Left lung (tissue), 10 donors: ENCODE measurements around the gene C2CD4C. TPM values are rescaled to one million over a fixed set of nuclear protein-coding genes. Genes with fewer than 3 reads are reported as not detected.

Experiments
- ATAC-seq: fragments of 200-7000 bp; cut with Tn5 transposase; one replicate; pipeline ENCODE4 v1.9.1; 2020; ENCODE audit warnings: moderate library complexity
- DNase-seq, 4 donors: peaks; one replicate each; pipeline ENCODE4 v3.0.0-alpha.2; 2013 to 2020
- H3K27ac ChIP-seq, 2 donors: fragments of 200-600 bp; sonication (generic) in 1 of 2; one replicate each; pipeline versions ENCODE4 v1.5.0 to v1.8.0; 2020 to 2021
- H3K27me3 ChIP-seq, 2 donors: fragments of 200-600 bp; sonication (generic) in 1 of 2; one replicate each; pipeline versions ENCODE4 v1.5.0 to v1.8.0; 2020 to 2021
- H3K36me3 ChIP-seq, 2 donors: fragments of 200-600 bp; sonication (generic) in 1 of 2; one replicate each; pipeline versions ENCODE4 v1.5.0 to v1.8.0; 2020 to 2021
- H3K4me1 ChIP-seq, 2 donors: fragments of 200-600 bp; one replicate each; pipeline ENCODE4 v1.8.0; 2021
- H3K4me3 ChIP-seq, 2 donors: fragments of 200-600 bp; sonication (generic) in 1 of 2; one replicate each; pipeline versions ENCODE4 v1.5.0 to v1.8.0; 2020 to 2021; ENCODE audit warnings: mild to moderate bottlenecking in 1 of 2
- H3K9me3 ChIP-seq, 2 donors: fragments of 200-600 bp; sonication (generic) in 1 of 2; one replicate each; pipeline versions ENCODE4 v1.5.0 to v1.8.0; 2020 to 2021
- CTCF ChIP-seq, 2 donors: fragments of 200-600 bp; sonication (generic) in 1 of 2; IDR thresholded peaks; one replicate each; pipeline versions ENCODE4 v1.5.0 to v1.8.0; 2021; ENCODE audit warnings: antibody characterized with exemption in 2 of 2
- intact Hi-C, 2 donors: fragments of 100-400 bp; cut with DNase I; formaldehyde crosslinking; loops; one replicate each; pipeline versions ENCODE4 v1.11.2 to v1.14.2; 2022
- polyA plus RNA-seq, 6 donors: library from polyadenylated mRNA; unstranded; fragments of 120-200 nt; gene quantifications; one replicate each; pipeline ENCODE4 v1.2.1, GENCODE V29; 2013; ENCODE audit not compliant: insufficient read length in 6 of 6
- total RNA-seq, 2 donors: library from RNA; stranded (reverse); fragmentation: NEBNext Ultra II Directional; extraction: Animal tissue kit (Norgen Biotek cat#: 25700); gene quantifications; one replicate each; pipeline ENCODE4 v1.2.1, GENCODE V29; 2021
- donor health status: DM: no; HTN: yes; CAD: no.
- donor health status: DM: no; HTN: no; CAD: no.

Gene C2CD4C
- total and polyA plus RNA-seq, 8 donors, result 0.27 to 2.4 (median 0.86) TPM

DNA sequence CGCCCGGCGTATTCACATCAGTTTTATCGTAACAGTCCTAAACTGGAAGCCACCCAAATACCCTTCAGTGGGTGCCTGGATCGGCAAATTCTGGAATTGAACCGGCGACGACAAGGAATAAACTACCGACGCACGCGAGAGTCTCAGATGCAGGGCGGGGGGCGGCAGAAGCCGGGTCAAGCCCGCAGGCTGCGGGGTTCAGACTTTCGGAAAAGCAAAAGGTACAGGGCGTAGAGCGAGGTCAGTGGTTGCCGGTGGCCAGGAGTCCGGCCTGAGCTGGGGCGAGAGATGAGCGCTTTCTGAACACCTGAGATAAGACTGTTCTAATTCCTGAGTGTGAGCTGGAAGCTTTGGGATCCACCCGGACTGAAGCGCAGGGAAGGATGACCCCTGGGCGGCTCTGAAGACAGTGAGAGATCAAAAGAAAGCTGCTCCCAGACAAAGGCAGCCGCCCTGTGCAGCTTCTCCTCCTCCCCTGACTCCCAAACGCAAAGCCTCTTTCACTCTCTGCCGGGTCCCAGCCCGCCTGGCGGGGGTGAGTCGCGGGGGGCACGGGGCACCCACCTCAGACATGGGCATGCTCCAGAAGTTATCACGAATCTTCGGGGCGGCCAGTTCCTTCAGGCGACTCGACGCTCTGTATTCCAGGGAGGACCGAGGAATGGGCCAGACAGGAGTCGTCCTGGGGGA lies 38.2 kb downstream of the C2CD4C start:
- H3K4me1 ChIP-seq, result no peaks in the 10 kb centered on the region
- ATAC-seq, result no peak
- TF ChIP-seq CTCF (IDR thresholded peaks at IDR 0.05), result no peak
- no peak overlapping the region for H3K4me3 ChIP-seq
- no peaks in the 10 kb centered on the region for H3K9me3 ChIP-seq
- H3K27me3 ChIP-seq, result peaks cover 6 to 60% of the 10 kb centered on the region in 2 donors
- no peak for DNase-seq
- no peak overlapping the region for H3K27ac ChIP-seq
- no peaks in the 10 kb centered on the region for H3K36me3 ChIP-seq
- intact Hi-C loops, result no loop called here

DNA sequence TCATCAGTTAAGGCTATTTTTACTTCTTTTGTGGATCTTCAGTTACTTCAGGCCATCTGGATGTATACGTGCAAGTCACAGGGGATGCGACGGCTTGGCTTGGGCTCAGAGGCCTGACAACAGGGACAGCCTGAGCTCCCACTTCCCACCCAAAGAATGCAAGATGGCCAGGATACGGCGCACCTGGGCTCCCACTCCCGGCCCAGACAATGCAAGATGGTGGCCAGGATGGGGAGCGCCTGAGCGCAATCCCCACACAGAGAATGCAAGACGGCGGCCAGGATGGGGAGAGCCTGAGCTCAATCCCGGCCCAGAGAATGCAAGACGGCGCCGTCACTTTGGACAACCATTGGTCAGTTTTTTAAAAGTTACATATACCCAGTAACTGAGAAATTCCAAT lies 39.1 kb downstream of the C2CD4C start:
- no peak for DNase-seq
- ATAC-seq, result no peak
- Histone ChIP-seq H3K4me1 (no peaks in the 10 kb centered on the region), H3K27ac (no peak overlapping the region), H3K36me3 (no peaks in the 10 kb centered on the region), H3K4me3 (no peak overlapping the region), H3K27me3 (peaks cover 3 to 53% of the 10 kb centered on the region in 2 donors), H3K9me3 (no peaks in the 10 kb centered on the region)
- intact Hi-C loops, result no loop called here
- no peak for TF ChIP-seq CTCF (IDR thresholded peaks at IDR 0.05)

DNA sequence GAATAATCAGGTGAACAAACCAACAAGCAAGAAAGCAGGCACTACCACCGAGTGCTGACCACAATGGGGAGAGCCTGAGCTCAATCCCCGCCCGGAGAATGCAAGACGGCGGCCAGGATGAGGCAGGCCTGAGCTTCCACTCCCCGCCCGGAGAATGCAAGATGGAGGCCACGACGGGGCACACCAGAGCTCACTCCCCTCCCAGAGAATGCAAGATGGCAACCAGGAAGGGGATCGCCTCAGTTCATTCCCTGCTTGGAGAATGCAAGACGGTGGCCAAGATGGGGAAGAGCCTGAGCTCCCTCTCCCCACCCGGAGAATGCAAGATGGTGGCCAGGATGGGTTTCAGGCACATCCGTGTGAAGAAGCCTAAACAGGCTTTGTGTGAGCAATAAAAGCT lies 39.7 kb downstream of the C2CD4C start:
- H3K27ac ChIP-seq, result no peak overlapping the region
- TF ChIP-seq CTCF (IDR thresholded peaks at IDR 0.05), result no peak
- DNase-seq (no peak), ATAC-seq (no peak)
- intact Hi-C loops, result no loop called here
- no peak overlapping the region for H3K4me3 ChIP-seq
- no peaks in the 10 kb centered on the region for H3K4me1 ChIP-seq
- peaks cover 0 to 47% of the 10 kb centered on the region in 2 donors for H3K27me3 ChIP-seq
- no peaks in the 10 kb centered on the region for H3K9me3 ChIP-seq
- H3K36me3 ChIP-seq, result no peaks in the 10 kb centered on the region

- Histone ChIP-seq H3K36me3 (no peaks in the 10 kb centered on the region), H3K4me3 (no peak overlapping the region), H3K9me3 (no peaks in the 10 kb centered on the region), H3K27me3 (peaks cover 0 to 41% of the 10 kb centered on the region in 2 donors), H3K27ac (no peak overlapping the region), H3K4me1 (no peaks in the 10 kb centered on the region)
- no peak for TF ChIP-seq CTCF (IDR thresholded peaks at IDR 0.05)
- ATAC-seq (no peak), DNase-seq (no peak)
- intact Hi-C loops, result no loop called here
Observed at GRCh38 chr19:368630-369024, 40.3 kb downstream of the C2CD4C start.

DNA sequence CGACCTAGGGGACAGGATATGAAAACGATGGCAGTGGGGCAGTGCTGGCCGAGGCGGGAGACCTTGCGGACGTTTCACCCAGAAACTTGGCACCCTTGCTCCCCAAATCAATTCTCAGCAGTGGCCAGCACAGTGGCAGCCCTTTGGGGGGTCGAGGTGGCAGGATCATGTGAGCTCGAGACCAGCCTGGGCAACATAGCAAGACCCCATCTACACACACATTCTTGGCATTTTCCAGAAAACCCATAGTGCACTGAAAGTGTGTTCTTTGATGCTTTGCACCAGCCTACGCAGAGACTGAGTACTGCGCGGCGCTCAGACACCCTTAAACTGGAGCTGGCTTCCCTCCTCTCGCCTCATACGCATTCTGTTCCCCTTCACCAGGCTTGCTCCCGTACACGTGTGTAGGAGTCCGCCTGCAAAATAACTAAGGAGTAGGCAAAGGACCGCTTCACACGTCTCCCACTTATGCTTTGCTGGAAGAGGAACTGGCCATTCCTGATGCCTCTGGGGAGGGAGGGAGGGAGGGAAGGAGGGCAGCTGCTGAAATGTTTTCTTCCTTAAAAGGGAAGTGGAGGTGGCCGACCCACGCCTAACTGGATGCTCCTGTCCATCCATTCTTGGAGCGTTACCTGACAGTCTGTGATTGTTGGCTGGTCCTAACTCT lies 40.9 kb downstream of the C2CD4C start:
- no peak for TF ChIP-seq CTCF (IDR thresholded peaks at IDR 0.05)
- Histone ChIP-seq H3K4me3 (no peak overlapping the region), H3K36me3 (no peaks in the 10 kb centered on the region), H3K9me3 (no peaks in the 10 kb centered on the region), H3K27me3 (peaks cover 0 to 35% of the 10 kb centered on the region in 2 donors), H3K27ac (no peak overlapping the region), H3K4me1 (no peaks in the 10 kb centered on the region)
- DNase-seq (no peak), ATAC-seq (no peak)
- intact Hi-C loops, result no loop called here
